PFSK-1 (cell line): Measurements from ENCODE around the gene KCNJ15.

Experiments used
- FOXP2 ChIP-seq: optimal IDR thresholded peaks from 2 replicates; pipeline ENCODE3; 2011; ENCODE audit warnings: borderline replicate concordance, control low read depth, inconsistent platforms; ENCODE audit not compliant: insufficient read depth; ENCODE audit errors: extremely low read length, extremely low read depth
- POLR2AphosphoS5 ChIP-seq: IDR thresholded peaks from 2 replicates; pipeline ENCODE4 v1.6.1; 2012; ENCODE audit warnings: low read depth, mild to moderate bottlenecking, control low read depth, low read length, moderate library complexity
- REST ChIP-seq, 2 experiments: IDR thresholded peaks; 2 replicates each; pipeline versions ENCODE4 v1.6.1 to v1.8.0; 2011 to 2012; ENCODE audit warnings: low read depth in 2 of 2, low read length in 2 of 2, control low read depth in 1 of 2, inconsistent platforms in 1 of 2, mild to moderate bottlenecking in 1 of 2, moderate library complexity in 1 of 2; ENCODE audit not compliant: insufficient read depth in 1 of 2
- SIN3A ChIP-seq: IDR thresholded peaks from 2 replicates; pipeline ENCODE4 v1.6.1; 2012; ENCODE audit warnings: mild to moderate bottlenecking, low read length, moderate library complexity, borderline replicate concordance; ENCODE audit not compliant: insufficient read depth
- TAF1 ChIP-seq: IDR thresholded peaks from 2 replicates; pipeline ENCODE4 v1.6.1; 2012; ENCODE audit warnings: low read length, control low read depth, borderline replicate concordance; ENCODE audit not compliant: insufficient read depth

DNA sequence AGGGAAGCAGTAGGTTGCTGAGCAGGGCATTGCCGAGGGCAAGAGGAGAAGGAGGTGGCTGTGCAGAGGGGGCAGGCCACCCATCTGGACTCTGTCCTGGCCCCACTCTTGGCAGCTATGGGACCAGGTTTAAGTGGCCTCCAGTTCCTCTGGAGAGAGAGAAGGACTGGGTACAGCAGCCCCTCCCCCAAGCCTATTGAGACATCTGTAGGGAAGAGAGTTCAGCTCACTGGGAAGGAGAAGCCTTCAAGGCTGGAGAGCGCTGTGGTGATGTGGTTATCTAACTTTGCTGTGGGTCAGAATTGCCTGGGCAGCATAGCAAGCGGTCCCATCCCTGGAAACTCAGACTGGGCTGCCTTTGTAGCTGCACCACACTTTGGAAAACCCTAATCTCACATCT lies 93.9 kb downstream of the KCNJ15 start:
- no peak for TF ChIP-seq POLR2AphosphoS5
- no peak for TF ChIP-seq TAF1
- TF ChIP-seq REST (IDR thresholded peaks at IDR 0.05; ENCODE audit: insufficient read depth in 1 of 2, low read depth in 2 of 2, low read length in 2 of 2): no peak
- TF ChIP-seq SIN3A: no peak
- no peak for TF ChIP-seq FOXP2
